DMS79 (cell line): ENCODE measurements around the gene NUP62.

Source experiments
- DNase-seq: peaks from one replicate; lab custom pipeline; 2025; lab: John Stamatoyannopoulos, UW

The NUP62 gene

GRCh38 chr19:49880162-49880869, 49.0 kb downstream of the NUP62 start:
- no peak for DNase-seq

- no peak for DNase-seq
Observed at GRCh38 chr19:49879243-49879963, 49.9 kb downstream of the NUP62 start.

GRCh38 chr19:49878744-49879070, 50.6 kb downstream of the NUP62 start:
- DNase-seq = no peak

DNA sequence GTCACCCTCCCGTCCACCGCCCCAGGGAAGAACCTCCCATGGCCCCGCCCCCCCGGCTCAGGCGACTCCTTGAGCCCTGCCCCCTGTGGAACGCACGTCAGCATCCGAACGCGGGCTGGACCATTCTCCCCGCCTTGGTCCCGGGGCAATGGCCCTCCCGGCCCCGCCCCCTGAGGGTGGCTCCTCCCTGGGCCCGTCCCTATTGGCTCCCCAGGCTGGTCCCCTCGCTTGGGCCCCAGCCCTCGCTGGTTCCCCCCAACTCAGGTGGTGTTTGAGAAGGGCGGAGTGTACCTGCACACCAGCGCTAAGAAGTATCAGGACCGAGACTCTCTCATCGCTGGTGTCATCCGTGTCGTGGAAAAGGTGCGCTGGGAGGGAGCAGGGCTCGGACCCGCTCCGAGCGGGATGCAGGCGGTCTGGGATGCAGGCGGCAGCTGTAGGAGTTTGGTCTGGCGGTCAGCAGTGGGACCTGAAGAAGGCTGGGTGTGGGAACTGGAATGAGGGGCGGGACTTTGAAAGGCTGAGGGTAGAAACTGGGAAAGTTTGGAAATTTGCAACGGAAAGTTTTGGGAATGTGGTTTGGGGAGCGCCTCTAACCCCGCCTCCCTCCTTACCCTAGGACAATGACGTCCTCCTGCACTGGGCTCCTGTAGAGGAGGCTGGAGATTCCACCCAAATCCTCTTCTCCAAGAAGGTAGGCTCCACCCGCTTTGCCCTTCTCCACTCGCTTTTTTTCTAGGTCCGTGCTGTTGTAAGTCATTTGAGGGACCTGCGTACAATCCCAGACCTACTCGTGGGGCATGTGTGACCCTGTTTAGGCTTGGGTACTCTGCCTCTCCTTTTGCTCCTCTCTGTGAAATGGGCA, 51.2 kb downstream of the NUP62 start:
- peak; percentile 90 for DNase-seq

DNA sequence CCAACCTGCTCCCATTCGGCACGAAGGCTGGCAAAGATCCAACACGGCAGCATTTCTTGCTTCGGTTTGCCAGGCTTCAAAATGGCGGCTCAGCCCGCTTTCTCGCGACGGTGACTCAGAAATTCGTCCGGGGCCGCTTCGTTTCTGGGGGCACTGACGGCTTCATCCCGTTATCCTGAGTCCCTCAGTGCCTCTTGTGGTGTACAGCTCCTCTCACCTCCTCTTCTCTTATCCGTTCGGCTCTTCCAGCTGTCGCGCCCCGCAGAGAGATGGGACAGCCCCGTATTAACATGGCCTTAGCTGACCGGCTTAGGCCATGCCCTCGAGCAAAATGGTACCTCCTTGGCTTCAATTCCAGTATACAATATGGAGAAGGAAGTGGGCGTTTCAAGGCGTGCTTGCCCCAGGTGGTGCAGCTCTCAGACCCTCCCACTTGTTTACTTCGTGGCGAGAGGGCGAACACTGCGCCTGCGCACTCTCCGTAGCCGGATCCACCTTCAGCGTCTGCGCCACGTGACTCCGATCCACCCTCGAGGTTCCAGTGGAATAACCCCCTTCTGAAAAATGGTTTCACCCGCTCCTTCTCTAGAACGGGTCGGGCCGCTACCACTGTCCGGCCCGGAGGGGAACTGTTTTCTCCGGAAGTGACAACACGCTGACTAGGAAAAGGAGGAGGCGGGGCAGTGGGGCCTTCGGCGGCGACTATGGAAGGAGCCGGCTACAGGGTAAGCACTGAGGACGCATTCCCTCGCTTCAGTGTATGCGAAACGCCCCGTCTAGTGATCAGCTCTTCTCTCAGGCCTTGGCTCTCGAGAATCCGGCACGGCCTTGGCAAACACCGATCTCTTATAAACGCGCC, 52.1 kb downstream of the NUP62 start, which contains the start of the genes AKT1S1 and TBC1D17:
TSS of gene AKT1S1 (minus strand) at position 336 of the 859 bp plus-strand sequence. CDS start 4,060 bp downstream, outside the sequence.
TSS of gene TBC1D17 (plus strand) at position 683 of the 859 bp plus-strand sequence. CDS start at position 705, 22 bp downstream.
- DNase-seq = peak; percentile 99

- peak; percentile 95 for DNase-seq
Observed at GRCh38 chr19:49876422-49877019, 52.8 kb downstream of the NUP62 start.

DNA sequence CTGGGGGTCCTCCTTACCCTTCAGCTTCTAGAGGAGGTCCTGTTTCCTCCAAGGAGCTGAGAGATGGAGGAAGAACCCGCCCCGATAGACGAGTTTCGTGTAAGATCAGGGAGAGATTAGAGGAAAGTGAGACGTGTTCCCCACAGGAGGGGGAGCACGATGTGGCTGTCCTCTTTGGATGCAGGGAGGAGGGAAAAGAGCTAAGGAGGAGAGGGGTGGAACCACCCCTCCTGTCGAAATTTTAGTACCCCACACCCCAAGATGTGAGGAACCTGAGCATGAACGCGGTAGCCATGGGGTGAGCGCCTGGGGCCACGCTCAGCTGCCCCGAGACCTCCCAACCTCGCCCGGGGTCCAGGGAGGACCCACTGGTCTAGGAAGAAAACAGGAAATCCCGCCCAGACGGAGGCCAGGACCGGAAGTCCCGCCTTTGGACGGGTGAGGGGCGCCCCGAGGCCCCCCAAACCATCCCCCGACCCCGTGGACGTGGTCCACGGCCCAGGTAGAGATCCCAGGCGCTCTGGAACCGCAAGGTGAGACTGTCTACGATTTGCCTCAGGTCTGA, 53.4 kb downstream of the NUP62 start:
- no peak for DNase-seq

DNA sequence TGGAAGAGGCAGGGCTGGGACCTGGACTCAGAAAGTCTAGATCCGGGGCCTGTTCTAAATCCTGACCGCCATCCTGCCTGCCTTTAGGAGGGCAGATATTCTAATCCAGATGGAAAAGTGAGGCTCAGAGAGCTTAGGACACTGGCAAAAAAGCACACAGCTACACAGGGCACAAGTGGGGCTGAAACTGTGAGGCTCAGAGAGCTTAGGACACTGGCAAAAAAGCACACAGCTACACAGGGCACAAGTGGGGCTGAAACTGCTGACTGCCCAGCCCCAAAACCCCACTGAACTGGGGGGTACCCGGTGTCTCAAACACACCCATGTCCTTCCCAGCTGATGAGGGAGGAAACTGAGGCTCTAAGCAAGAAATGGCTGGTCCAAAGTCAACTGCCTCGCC, 54.1 kb downstream of the NUP62 start:
- DNase-seq = no peak

DNA sequence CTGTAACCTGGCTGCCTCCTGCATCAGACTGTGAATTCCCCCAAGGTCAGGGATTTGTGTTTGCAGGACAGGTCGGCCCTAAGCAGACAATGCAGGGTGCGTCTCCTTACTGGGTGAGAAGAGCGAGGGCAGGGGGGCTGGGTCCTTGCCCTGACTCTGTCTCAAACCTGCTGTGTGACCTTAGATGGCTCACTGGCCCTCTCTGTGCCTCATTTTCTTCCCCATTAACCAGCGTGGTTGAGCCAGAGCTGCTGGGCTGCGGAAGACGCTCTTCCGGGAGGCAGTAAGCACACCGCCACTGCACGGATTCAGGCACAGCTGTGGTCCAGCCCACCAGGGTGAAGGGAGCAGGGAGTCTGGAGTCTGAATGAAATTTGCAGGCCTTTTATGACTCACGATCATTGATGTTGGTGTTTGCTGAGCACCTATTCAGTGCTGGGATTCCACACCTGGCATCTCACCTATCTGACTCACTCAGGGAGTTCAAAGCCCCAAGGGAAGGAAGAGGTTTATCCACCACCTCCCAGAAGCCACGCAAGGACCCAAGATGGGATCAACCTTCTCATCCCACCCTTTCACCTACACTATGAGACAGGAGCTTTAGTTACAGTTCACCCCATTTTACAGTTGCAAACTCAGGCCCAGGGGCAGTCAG, 54.7 kb downstream of the NUP62 start:
- DNase-seq = no peak

GRCh38 chr19:49873834-49874233, 55.5 kb downstream of the NUP62 start:
- DNase-seq = no peak

- DNase-seq = no peak
Observed at GRCh38 chr19:49873129-49873521, 56.2 kb downstream of the NUP62 start.

DNA sequence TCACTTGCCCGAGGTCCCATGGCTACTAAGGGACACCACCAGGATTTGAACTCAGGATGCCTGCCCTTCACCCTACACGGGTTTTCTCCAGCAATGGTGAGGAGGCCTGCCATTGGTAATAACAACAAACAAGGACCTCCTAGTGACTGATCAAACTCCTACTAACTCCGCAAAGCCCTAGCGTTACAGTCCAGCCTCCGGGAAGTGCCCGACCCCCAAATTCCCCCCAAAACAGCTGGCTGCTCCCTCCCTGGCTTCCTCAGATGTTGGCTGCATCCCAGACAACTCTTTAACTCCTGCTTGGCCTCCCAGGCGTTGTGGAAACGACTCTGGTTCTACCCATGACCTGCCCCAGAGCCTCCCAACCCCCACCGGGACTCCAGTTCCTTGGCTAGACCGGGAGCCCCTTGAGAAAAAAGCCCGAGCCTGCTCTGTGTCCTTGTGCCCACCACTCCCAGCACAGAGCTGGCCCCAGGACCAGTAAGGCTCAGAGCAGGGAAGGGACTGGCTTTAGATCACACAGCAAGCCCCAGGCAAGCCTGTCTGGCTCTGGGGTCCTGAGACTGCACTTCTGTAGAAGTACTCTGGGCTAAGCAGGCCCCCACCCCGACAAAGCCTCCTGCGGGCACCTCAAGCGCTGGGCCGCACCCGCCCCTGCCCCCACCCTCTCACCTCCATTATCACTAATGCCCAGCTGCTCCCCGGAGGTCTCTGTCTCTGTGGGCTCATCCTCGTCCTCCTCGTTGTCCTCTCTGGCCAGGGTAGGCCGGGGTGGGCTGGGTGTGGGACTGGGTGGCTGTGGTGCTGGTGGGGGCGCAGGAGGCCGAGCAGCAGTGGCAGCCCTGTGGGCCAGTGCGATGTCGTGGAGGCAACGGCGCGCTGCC, 56.8 kb downstream of the NUP62 start:
- no peak for DNase-seq

DNA sequence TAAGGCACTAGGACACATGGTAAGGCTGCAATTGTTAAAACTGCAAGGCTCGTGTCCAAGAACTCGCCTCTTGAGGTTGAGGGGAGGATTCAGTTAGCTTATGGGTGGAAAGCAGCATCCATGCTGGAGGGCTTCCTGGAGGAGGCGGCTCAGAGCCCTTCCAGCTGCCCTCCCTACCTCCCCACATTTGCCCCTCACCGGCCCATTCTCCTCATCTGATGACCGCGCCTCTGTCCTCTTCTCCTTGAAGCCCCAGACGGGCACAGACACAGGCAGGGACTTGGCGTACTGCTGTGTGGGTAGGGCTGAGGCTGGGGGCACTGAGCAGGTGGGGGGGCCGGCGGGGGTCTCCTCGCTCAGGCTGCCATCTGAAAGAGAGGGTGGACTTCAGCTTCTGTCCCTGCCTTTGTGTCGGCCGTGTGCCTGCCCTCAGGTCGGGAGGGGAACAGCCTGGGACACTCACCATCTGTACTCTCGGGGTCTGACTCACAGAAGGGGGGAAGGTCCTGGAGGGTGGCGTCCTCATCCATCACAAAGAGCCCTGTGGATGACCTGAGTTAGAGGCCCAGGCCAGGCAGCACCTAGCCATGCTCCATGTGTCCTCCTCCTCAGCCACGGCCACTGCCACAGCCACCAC, 57.8 kb downstream of the NUP62 start:
- DNase-seq = no peak

DNA sequence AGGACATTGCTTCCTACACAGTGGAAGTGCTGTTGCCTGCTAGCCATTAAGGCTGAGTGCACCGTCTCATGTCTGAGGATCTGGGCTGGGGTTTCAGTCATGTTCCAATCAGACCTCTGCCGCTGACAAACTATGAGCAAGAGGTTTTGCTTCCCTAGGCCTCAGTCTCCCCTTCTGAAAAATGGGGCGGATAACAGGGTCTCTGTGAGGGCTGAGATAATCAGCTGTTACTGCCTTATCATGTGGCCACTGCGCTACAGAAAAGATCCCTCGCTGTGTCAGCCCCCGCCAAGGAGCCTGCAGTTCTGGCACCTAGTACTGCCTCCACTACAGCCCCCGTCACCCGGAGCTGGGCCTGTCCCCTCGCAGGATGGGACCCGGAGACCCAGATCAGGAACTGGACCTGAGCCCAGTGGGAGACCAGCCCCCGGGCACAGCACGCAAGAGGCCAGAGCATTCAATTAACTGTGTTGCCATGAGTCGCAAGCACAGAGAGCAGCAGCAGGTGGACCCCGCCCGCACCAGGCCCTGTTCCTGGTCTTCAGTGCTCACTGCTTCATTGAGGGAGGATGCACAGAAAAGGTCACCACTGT, 58.9 kb downstream of the NUP62 start:
- DNase-seq = no peak

DNA sequence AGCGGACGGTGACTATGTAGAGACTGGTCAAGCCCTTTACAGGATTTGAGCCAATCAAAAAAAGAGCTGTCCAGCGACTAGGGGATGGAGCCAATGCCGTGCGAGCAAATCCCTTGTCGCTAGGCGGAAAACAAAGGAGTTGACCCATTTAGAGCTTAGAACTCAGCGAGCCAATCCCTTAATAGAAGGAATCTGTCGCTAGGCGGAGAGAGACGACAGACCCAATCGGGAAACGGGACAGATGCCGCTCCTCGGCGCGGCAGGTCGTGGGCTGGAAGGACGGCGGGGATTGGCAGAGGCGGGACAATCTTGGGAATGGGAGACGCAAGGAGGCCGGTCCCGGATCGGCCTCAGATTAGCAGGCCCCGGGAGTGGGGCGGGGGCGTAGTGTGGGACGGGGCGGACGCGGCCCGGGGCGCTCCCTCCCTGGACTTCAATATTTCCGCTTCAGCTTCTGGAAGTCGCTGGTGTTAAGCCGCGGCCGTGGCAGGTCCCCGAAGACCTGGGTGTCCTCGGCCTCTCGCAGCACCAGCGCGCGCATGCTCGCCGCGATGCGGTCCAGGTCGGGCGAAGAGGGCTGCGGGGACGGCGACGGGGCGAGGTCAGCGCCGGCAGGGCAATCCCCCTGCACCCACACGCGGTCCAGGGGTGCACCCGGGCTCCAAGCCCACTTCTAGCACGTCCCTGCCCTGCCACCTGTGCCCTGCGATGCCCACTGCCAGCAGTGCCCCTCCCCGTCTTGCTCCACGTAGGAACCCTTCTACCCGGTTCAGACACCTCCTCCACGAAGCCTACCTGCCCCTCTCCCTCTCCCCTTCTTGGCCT, 59.6 kb downstream of the NUP62 start:
- DNase-seq = peak; percentile 100

DNA sequence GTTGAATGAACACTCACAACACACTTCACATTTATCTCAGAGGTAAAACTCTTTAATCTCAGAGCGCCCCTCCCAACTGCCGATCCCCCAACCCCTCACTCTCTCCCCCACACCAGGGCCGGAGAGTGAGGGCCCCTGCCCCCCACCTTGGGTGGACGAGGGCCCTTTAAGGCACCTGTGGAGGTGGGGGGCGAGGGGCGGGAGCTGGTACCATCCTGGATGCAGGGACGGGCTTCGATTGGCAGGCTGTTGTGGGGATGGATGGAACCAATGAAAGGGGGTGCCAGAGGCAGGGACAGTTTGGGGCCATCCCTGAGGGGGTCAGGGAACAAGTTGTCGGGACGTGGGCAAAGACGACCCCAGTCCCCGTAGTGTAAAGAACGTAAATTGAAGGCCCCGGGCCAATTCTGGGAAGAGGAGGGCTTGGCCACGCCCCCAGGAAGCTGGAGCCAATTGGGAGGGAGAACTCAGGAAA, 60.3 kb downstream of the NUP62 start:
- DNase-seq = no peak
